ENCODE results near the gene RDH12. TPM values are rescaled to one million over a fixed set of nuclear protein-coding genes. Genes with fewer than 3 reads are reported as not detected.

The RDH12 gene
- total RNA-seq, 1 experiment from 2014 or later, result 0.27 TPM

Other genes with a start within 250 kb of the RDH12 start
- gene TMEM229B, start 213.2 kb upstream of the RDH12 start, total RNA-seq (2021; ENCODE audit: unreplicated experiment), result 0.71 TPM
- gene PLEKHH1, start 168.6 kb upstream of the RDH12 start, total RNA-seq (2021; ENCODE audit: unreplicated experiment), result 27.6 TPM
- 20.9 TPM for gene PIGH, start 101.6 kb upstream of the RDH12 start, total RNA-seq (2021; ENCODE audit: unreplicated experiment)
- 7.0 TPM for gene ARG2, start 82.0 kb upstream of the RDH12 start, total RNA-seq (2021; ENCODE audit: unreplicated experiment)
- gene VTI1B, start 27.3 kb upstream of the RDH12 start, total RNA-seq (2021; ENCODE audit: unreplicated experiment), result 86.3 TPM
- gene RDH11, start 6.1 kb upstream of the RDH12 start, total RNA-seq (2021; ENCODE audit: unreplicated experiment), result 54.6 TPM
- 13.2 TPM for gene ZFYVE26, start 114.7 kb downstream of the RDH12 start, total RNA-seq (2021; ENCODE audit: unreplicated experiment)
- 20.0 TPM for gene RAD51B, start 117.9 kb downstream of the RDH12 start, total RNA-seq (2021; ENCODE audit: unreplicated experiment)